ENCODE measurements around the gene CD151. TPM values are rescaled to one million over a fixed set of nuclear protein-coding genes. Genes with fewer than 3 reads are reported as not detected.

The CD151 gene
- total RNA-seq, 1 experiment from 2014 or later, result 115 TPM

GRCh38 chr11:856397-856796 lies 23.6 kb downstream of the CD151 start (continued):
- no peak for TF ChIP-seq ZNF281 (CRISPR knock-in tag; IDR thresholded peaks at IDR 0.05)
- no peak for TF ChIP-seq ZNF219 (CRISPR knock-in tag; IDR thresholded peaks at IDR 0.05; ENCODE audit: borderline replicate concordance)

GRCh38 chr11:858053-858761 lies 25.5 kb downstream of the CD151 start:
- H3K27ac Mint-ChIP-seq, result no peak overlapping the region
- POLR2A ChIA-PET, result no interaction called here
- TF ChIP-seq FOXK1 (CRISPR knock-in tag; IDR thresholded peaks at IDR 0.05), result no peak
- TF ChIP-seq ZNF317 (CRISPR knock-in tag; IDR thresholded peaks at IDR 0.05; ENCODE audit: borderline replicate concordance, low read depth), result no peak
- no peak for TF ChIP-seq ZNF396 (CRISPR knock-in tag; IDR thresholded peaks at IDR 0.05; ENCODE audit: borderline replicate concordance)
- TF ChIP-seq ZNF263 (CRISPR knock-in tag; IDR thresholded peaks at IDR 0.05; ENCODE audit: low read depth), result no peak
- no peak for TF ChIP-seq ZNF232 (CRISPR knock-in tag; IDR thresholded peaks at IDR 0.05)

GRCh38 chr11:858762-859339 lies 26.1 kb downstream of the CD151 start:
- no peak for ATAC-seq
- Mint-ChIP-seq H3K4me3 (no peak overlapping the region), H3K9me3 (no peaks in the 10 kb centered on the region), H3K27me3 (ENCODE audit: low read depth) (peaks cover 3% of the 10 kb centered on the region; the same call in 1 of the 2 replicates), H3K4me1 (peaks cover 39% of the 10 kb centered on the region), H3K27ac (no peak overlapping the region), H3K36me3 (no peaks in the 10 kb centered on the region)
- CTCF ChIA-PET, result interaction anchor here (1.0 to 3.0 kb wide), 3 partner anchors 10 to 36 kb away, joined by 3 to 22 read pairs (median 3); no protein-coding TSS in a partner anchor
- POLR2A ChIA-PET, result no interaction called here
- no peak for TF ChIP-seq JUN (CRISPR knock-in tag; IDR thresholded peaks at IDR 0.05)
- DNase-seq (ENCODE audit: low spot score), result no peak

More at GRCh38 chr11:858053-858761, 25.5 kb downstream of the CD151 start:
- Mint-ChIP-seq H3K9me3 (no peaks in the 10 kb centered on the region), H3K36me3 (no peaks in the 10 kb centered on the region), H3K27me3 (ENCODE audit: low read depth) (peaks cover 3% of the 10 kb centered on the region; the same call in 1 of the 2 replicates), H3K4me1 (peaks cover 33% of the 10 kb centered on the region), H3K4me3 (no peak overlapping the region)
- CTCF ChIA-PET, result interaction anchor here (2.5 to 3.0 kb wide), 2 partner anchors 10 to 193 kb away, joined by 9 to 22 read pairs; no protein-coding TSS in a partner anchor
- no peak for ATAC-seq
- no peak for DNase-seq (ENCODE audit: low spot score)

- ChIA-PET CTCF (interaction anchor here (1.0 to 1.3 kb wide), 3 partner anchors 9 to 35 kb away, joined by 3 read pairs; no protein-coding TSS in a partner anchor), POLR2A (interaction anchor here (0.6 kb wide), 1 partner anchor 71 kb away, joined by 5 read pairs; no protein-coding TSS in a partner anchor)
- no peak overlapping the region for H3K27ac Mint-ChIP-seq
- DNase-seq (ENCODE audit: low spot score), result no peak
- H3K36me3 Mint-ChIP-seq, result no peaks in the 10 kb centered on the region
- H3K9me3 Mint-ChIP-seq, result no peaks in the 10 kb centered on the region
- H3K4me1 Mint-ChIP-seq, result peaks cover 40% of the 10 kb centered on the region
- peaks cover 3% of the 10 kb centered on the region; the same call in 1 of the 2 replicates for H3K27me3 Mint-ChIP-seq (ENCODE audit: low read depth)
- no peak overlapping the region for H3K4me3 Mint-ChIP-seq
- no peak for ATAC-seq
- TF ChIP-seq ARID4B (CRISPR knock-in tag; IDR thresholded peaks at IDR 0.05; ENCODE audit: borderline replicate concordance) (no peak), FOXP4 (CRISPR knock-in tag; IDR thresholded peaks at IDR 0.05) (no peak), ZBTB43 (CRISPR knock-in tag; IDR thresholded peaks at IDR 0.05) (no peak), ZNF121 (CRISPR knock-in tag; IDR thresholded peaks at IDR 0.05) (no peak), GABPB1 (CRISPR knock-in tag; IDR thresholded peaks at IDR 0.05) (no peak), ZSCAN18 (CRISPR knock-in tag; IDR thresholded peaks at IDR 0.05) (no peak), MXD4 (CRISPR knock-in tag; IDR thresholded peaks at IDR 0.05; ENCODE audit: borderline replicate concordance) (no peak)
Measured at GRCh38 chr11:859394-860131, 26.8 kb downstream of the CD151 start.

All from WTC11 (cell line).